H1 (cell line): ENCODE measurements around the gene UBE2Q2. TPM values are rescaled to one million over a fixed set of nuclear protein-coding genes. Genes with fewer than 3 reads are reported as not detected.
A peak's percentile ranks its signal among the peaks of the same experiment; 100 is the strongest.

ENCODE experiments used
- CTCF ChIA-PET: fragments of 300-600 bp; sonication (Branson Sonifier 250); formaldehyde crosslinking; loops from one replicate; lab custom pipeline; 2021; ENCODE audit not compliant: partially characterized antibody; lab: Charles Lee
- POLR2A ChIA-PET: fragments of 300-600 bp; sonication (Branson Sonifier 250); formaldehyde crosslinking; loops from one replicate; lab custom pipeline; 2021; ENCODE audit warnings: inconsistent platforms; ENCODE audit not compliant: partially characterized antibody; lab: Charles Lee
- DNase-seq, 2 experiments: peaks; one replicate each; pipeline versions ENCODE4 v3.0.0 to v3.0.0-alpha.2; 2010 to 2022; ENCODE audit warnings: low spot score in 2 of 2, low read depth in 1 of 2, mixed read lengths in 1 of 2
- FAIRE-seq: peaks from 2 replicates; lab custom pipeline; 2011; peaks lifted over from hg19 to GRCh38; lab: Jason Lieb, UNC
- H2AFZ ChIP-seq: 2 replicates; pipeline ENCODE4 v1.8.1; 2012; ENCODE audit warnings: low read length, inconsistent platforms
- H2AK5ac ChIP-seq: 2 replicates; pipeline ENCODE4 v1.6.1; 2013; ENCODE audit warnings: low read depth, low read length
- H2BK120ac ChIP-seq: replicated peaks from 2 replicates; pipeline ENCODE3; 2013; ENCODE audit warnings: low read depth, low read length, inconsistent platforms
- H2BK12ac ChIP-seq: 2 replicates; pipeline ENCODE4 v1.6.1; 2013; ENCODE audit warnings: low read depth, low read length
- H2BK15ac ChIP-seq: 2 replicates; pipeline ENCODE4 v1.6.1; 2013; ENCODE audit warnings: low read length
- H2BK20ac ChIP-seq: 2 replicates; pipeline ENCODE4 v1.6.1; 2013; ENCODE audit warnings: low read length
- H2BK5ac ChIP-seq: 2 replicates; pipeline ENCODE4 v1.6.1; 2013; ENCODE audit warnings: low read depth, low read length
- H3K14ac ChIP-seq: 2 replicates; pipeline ENCODE4 v1.6.1; 2013; ENCODE audit warnings: inconsistent platforms; ENCODE audit not compliant: insufficient read length
- H3K18ac ChIP-seq: 2 replicates; pipeline ENCODE4 v1.6.1; 2013; ENCODE audit warnings: low read length; ENCODE audit errors: extremely low read depth
- H3K23ac ChIP-seq: 2 replicates; pipeline ENCODE4 v1.6.1; 2013; ENCODE audit warnings: inconsistent platforms; ENCODE audit not compliant: insufficient read length
- H3K23me2 ChIP-seq: 2 replicates; pipeline ENCODE4 v1.6.1; 2013; ENCODE audit warnings: low read depth, low read length
- H3K27ac ChIP-seq: 2 replicates; pipeline ENCODE4 v1.6.1; 2011; ENCODE audit warnings: low read depth, low read length, inconsistent platforms
- H3K27me3 ChIP-seq, 4 experiments: replicated peaks in 1 of 4; 1 replicate in 1 of 4; 2 replicates in 3 of 4; pipeline versions ENCODE4 v1.6.1 to v1.8.1; 2011 to 2013; ENCODE audit warnings: low read length in 3 of 4, mild to moderate bottlenecking in 3 of 4, inconsistent platforms in 2 of 4, mixed read lengths in 2 of 4, moderate library complexity in 1 of 4; ENCODE audit not compliant: control insufficient read depth in 3 of 4, insufficient read depth in 3 of 4; ENCODE audit errors: extremely low read depth in 1 of 4
- H3K36me3 ChIP-seq, 4 experiments: 2 replicates each; pipeline versions ENCODE4 v1.6.1 to v1.8.1; 2011 to 2013; ENCODE audit warnings: mild to moderate bottlenecking in 4 of 4, low read length in 3 of 4, moderate library complexity in 2 of 4, control low read depth in 1 of 4, inconsistent platforms in 1 of 4; ENCODE audit not compliant: insufficient read depth in 4 of 4, control insufficient read depth in 2 of 4
- H3K4ac ChIP-seq: replicated peaks from 2 replicates; pipeline ENCODE3; 2013; ENCODE audit warnings: low read length, low read depth, mixed read lengths, inconsistent platforms; ENCODE audit not compliant: insufficient read length
- H3K4me1 ChIP-seq, 4 experiments: replicated peaks in 1 of 4; 1 replicate in 1 of 4; 2 replicates in 3 of 4; pipeline versions ENCODE4 v1.6.1 to v1.8.1; 2011 to 2013; ENCODE audit warnings: low read length in 3 of 4, inconsistent platforms in 2 of 4, mixed read lengths in 1 of 4; ENCODE audit not compliant: insufficient read depth in 4 of 4, control insufficient read depth in 3 of 4
- H3K4me2 ChIP-seq, 2 experiments: 2 replicates each; pipeline versions ENCODE4 v1.6.1 to v1.8.1; 2011 to 2013; ENCODE audit warnings: low read depth in 2 of 2, low read length in 2 of 2, control low read depth in 1 of 2, inconsistent platforms in 1 of 2, mild to moderate bottlenecking in 1 of 2; ENCODE audit not compliant: insufficient read depth in 1 of 2
- H3K4me3 ChIP-seq, 4 experiments: fragments of 200-600, 300-600 bp in 1 of 4; sonication (generic), shearing (Covaris generic), sonication (Bioruptor Twin) in 1 of 4; 2 replicates each; pipeline versions ENCODE4 v1.5.1 to v1.8.1; 2011 to 2016; ENCODE audit warnings: low read length in 4 of 4, low read depth in 3 of 4, control low read depth in 2 of 4, inconsistent platforms in 2 of 4, mild to moderate bottlenecking in 2 of 4, mixed read lengths in 1 of 4, moderate library complexity in 1 of 4; ENCODE audit not compliant: insufficient read depth in 2 of 4; ENCODE audit errors: extremely low read depth in 1 of 4
- H3K56ac ChIP-seq: replicated peaks from 2 replicates; pipeline ENCODE3; 2013; ENCODE audit warnings: low read depth, mild to moderate bottlenecking, mixed read lengths, low read length, inconsistent platforms; ENCODE audit not compliant: insufficient read length
- H3K79me1 ChIP-seq: 2 replicates; pipeline ENCODE4 v1.6.1; 2013; ENCODE audit warnings: low read depth, low read length, control low read depth
- H3K79me2 ChIP-seq, 2 experiments: 2 replicates each; pipeline versions ENCODE4 v1.6.1 to v1.8.1; 2012 to 2013; ENCODE audit warnings: low read length in 2 of 2, mild to moderate bottlenecking in 2 of 2, inconsistent platforms in 1 of 2; ENCODE audit not compliant: insufficient read depth in 2 of 2, control insufficient read depth in 1 of 2
- H3K9ac ChIP-seq, 4 experiments: replicated peaks in 1 of 4; 1 replicate in 1 of 4; 2 replicates in 3 of 4; pipeline versions ENCODE4 v1.6.1 to v1.8.1; 2011 to 2013; ENCODE audit warnings: low read depth in 3 of 4, low read length in 3 of 4, control low read depth in 2 of 4, mild to moderate bottlenecking in 2 of 4, moderate library complexity in 2 of 4, inconsistent platforms in 1 of 4; ENCODE audit errors: extremely low read depth in 1 of 4
- H3K9me3 ChIP-seq, 2 experiments: 2 replicates each; pipeline versions ENCODE4 v1.6.1 to v1.8.1; 2012 to 2013; ENCODE audit warnings: mild to moderate bottlenecking in 2 of 2, moderate library complexity in 2 of 2, control low read depth in 1 of 2, inconsistent platforms in 1 of 2, low read depth in 1 of 2, low read length in 1 of 2, mixed read lengths in 1 of 2; ENCODE audit not compliant: insufficient read depth in 2 of 2
- H4K20me1 ChIP-seq, 2 experiments: replicated peaks in 1 of 2; 2 replicates each; pipeline versions ENCODE3 to v1.8.1; 2011 to 2013; ENCODE audit warnings: inconsistent platforms in 2 of 2, low read length in 2 of 2, mild to moderate bottlenecking in 1 of 2; ENCODE audit not compliant: insufficient read depth in 2 of 2, control insufficient read depth in 1 of 2
- H4K5ac ChIP-seq: 2 replicates; pipeline ENCODE4 v1.6.1; 2013; ENCODE audit warnings: low read length, low read depth, mixed read lengths, inconsistent platforms; ENCODE audit not compliant: insufficient read length
- H4K8ac ChIP-seq: 2 replicates; pipeline ENCODE4 v1.8.0; 2013; ENCODE audit warnings: mild to moderate bottlenecking, moderate library complexity, low read length, inconsistent platforms; ENCODE audit not compliant: insufficient read depth; ENCODE audit errors: extremely low read depth
- H4K91ac ChIP-seq: replicated peaks from 2 replicates; pipeline ENCODE3; 2013; ENCODE audit warnings: low read length, mixed read lengths, inconsistent platforms; ENCODE audit not compliant: insufficient read length
- POLR2AphosphoS5 ChIP-seq: IDR thresholded peaks from 2 replicates; pipeline ENCODE4 v1.6.1; 2011; ENCODE audit warnings: low read depth, low read length
- TCF12 ChIP-seq: IDR thresholded peaks from 2 replicates; pipeline ENCODE4 v1.6.1; 2011; ENCODE audit warnings: low read depth, mild to moderate bottlenecking, low read length
- WGBS, 2 experiments: shearing (Covaris generic) in 1 of 2; methylation state at CpG; one replicate each; pipeline versions ENCODE4 v1.1.6 to v1.1.7; 2013 to 2015; ENCODE audit warnings: low lambda C conversion rate in 2 of 2, mixed read lengths in 2 of 2, inconsistent platforms in 1 of 2, low coverage in 1 of 2, missing lambda C conversion rate in 1 of 2; ENCODE audit not compliant: insufficient replicate concordance in 2 of 2, insufficient coverage in 1 of 2, insufficient read length in 1 of 2; ENCODE audit errors: extremely low coverage in 1 of 2, missing lambda C conversion rate in 1 of 2; 5-methylcytosine and 5-hydroxymethylcytosine counted together
- polyA plus RNA-seq, 7 experiments: library from polyadenylated mRNA; depleted of rRNA in 3 of 7; stranded (reverse) in 5 of 7; unstranded in 2 of 7; fragments of >200 nt in 5 of 7; fragments of 200-250 nt in 2 of 7; gene quantifications; 1 replicate in 5 of 7; 2 replicates in 1 of 7; 4 replicates in 1 of 7; pipeline versions ENCODE4 v1.2.1 to v1.2.3, GENCODE V29; 2011 to 2013; ENCODE audit warnings: missing spikeins in 2 of 7, mixed read lengths in 2 of 7
- total RNA-seq: library from RNA; stranded (reverse); fragmentation: NEBNext Ultra II Directional; extraction: Animal tissue kit (Norgen Biotek cat#: 25700); gene quantifications from 2 replicates; pipeline ENCODE4 v1.2.1, GENCODE V29; 2021

UBE2Q2 gene
- total and polyA plus RNA-seq, 2 of the 8 experiments (the other 6 are each of a cell fraction or from before 2014, with no cell fraction given) = 10.1 to 22.7 TPM

GRCh38 chr15:75943246-75943645 lies 100.0 kb downstream of the UBE2Q2 start:
- no peak overlapping the region for H3K4ac ChIP-seq
- H3K23me2 ChIP-seq = no peaks in the 10 kb centered on the region; the same call in 1 of the 2 replicates
- no peak overlapping the region for H2BK12ac ChIP-seq
- H4K8ac ChIP-seq = no peak overlapping the region
- no peak overlapping the region for H4K5ac ChIP-seq
- no peak overlapping the region for H2AK5ac ChIP-seq
- 77% methylated on average over 5 of the region's 5 CpGs; no CpG with 5 or more reads in 1 of the 2 experiments for WGBS, 2 experiments
- H3K4me3 ChIP-seq = no peak overlapping the region
- H2AFZ ChIP-seq = no peak overlapping the region
- FAIRE-seq (no peak), DNase-seq (no peak)
- no peak overlapping the region for H3K9ac ChIP-seq
- peaks cover 13 to 17% of the 10 kb centered on the region in 2 experiments; a peak in 3 of 4 replicates for H3K9me3 ChIP-seq
- H2BK120ac ChIP-seq = no peak overlapping the region
- H2BK15ac ChIP-seq = no peak overlapping the region
- H3K18ac ChIP-seq = no peak overlapping the region
- no peak overlapping the region for H3K27ac ChIP-seq
- CTCF ChIA-PET = no interaction called here
- no peaks in the 10 kb centered on the region for H3K79me1 ChIP-seq
- H2BK20ac ChIP-seq = no peak overlapping the region
- H2BK5ac ChIP-seq = no peak overlapping the region
- H3K36me3 ChIP-seq = peaks cover 0 to 11% (median 4%) of the 10 kb centered on the region in 4 experiments; a peak in 2 of 8 replicates
- H3K27me3 ChIP-seq = no peaks in the 10 kb centered on the region
- POLR2A ChIA-PET = no interaction called here
- no peak overlapping the region for H3K14ac ChIP-seq
- no peaks in the 10 kb centered on the region for H3K79me2 ChIP-seq
- H3K4me1 ChIP-seq = no peaks in the 10 kb centered on the region
- no peak overlapping the region for H3K23ac ChIP-seq
- H4K20me1 ChIP-seq = no peaks in the 10 kb centered on the region
- H4K91ac ChIP-seq = no peak overlapping the region
- H3K56ac ChIP-seq = no peak overlapping the region
- no peak for TF ChIP-seq TCF12
- peak; percentile 61; the same call in 1 of the 2 replicates for TF ChIP-seq POLR2AphosphoS5
- no peak overlapping the region for H3K4me2 ChIP-seq
